Astrocyte (in vitro differentiated cells and primary cell): Measurements from ENCODE around the gene PPP2R5C. TPM values are rescaled to one million over a fixed set of nuclear protein-coding genes. Genes with fewer than 3 reads are reported as not detected.
A peak's percentile ranks its signal among the peaks of the same experiment; 100 is the strongest.

Source experiments
- DNase-seq: peaks from one replicate; pipeline ENCODE4 v3.0.0-alpha.2; 2010; ENCODE audit warnings: low read depth
- FAIRE-seq: peaks from 2 replicates; lab custom pipeline; 2011; peaks lifted over from hg19 to GRCh38; lab: Jason Lieb, UNC
- H2AFZ ChIP-seq: 2 replicates; pipeline ENCODE4 v1.6.0; 2012; ENCODE audit warnings: low read depth, low read length, inconsistent platforms
- H3K27ac ChIP-seq: 2 replicates; pipeline ENCODE4 v1.5.1; 2011; ENCODE audit warnings: low read depth, low read length, inconsistent platforms
- H3K27me3 ChIP-seq: 2 replicates; pipeline ENCODE4 v1.6.0; 2011; ENCODE audit warnings: low read length, inconsistent platforms; ENCODE audit not compliant: insufficient read depth
- H3K36me3 ChIP-seq: 2 replicates; pipeline ENCODE4 v1.5.1; 2011; ENCODE audit warnings: low read length, inconsistent platforms; ENCODE audit not compliant: insufficient read depth
- H3K4me1 ChIP-seq: 2 replicates; pipeline ENCODE4 v1.5.1; 2011; ENCODE audit warnings: low read length, inconsistent platforms; ENCODE audit not compliant: insufficient read depth
- H3K4me2 ChIP-seq: 2 replicates; pipeline ENCODE4 v1.6.0; 2012; ENCODE audit warnings: low read length, inconsistent platforms
- H3K4me3 ChIP-seq: 2 replicates; pipeline ENCODE4 v1.5.1; 2011; ENCODE audit warnings: low read depth, mild to moderate bottlenecking, low read length, inconsistent platforms; ENCODE audit not compliant: insufficient read depth
- H3K79me2 ChIP-seq: 2 replicates; pipeline ENCODE4 v1.6.0; 2012; ENCODE audit warnings: mild to moderate bottlenecking, low read length, inconsistent platforms; ENCODE audit not compliant: insufficient read depth
- H3K9ac ChIP-seq: 2 replicates; pipeline ENCODE4 v1.6.0; 2012; ENCODE audit warnings: mild to moderate bottlenecking, low read length, inconsistent platforms
- H3K9me3 ChIP-seq: 2 replicates; pipeline ENCODE4 v1.5.1; 2012; ENCODE audit warnings: low read depth, mild to moderate bottlenecking, low read length, inconsistent platforms; ENCODE audit not compliant: insufficient read depth
- H4K20me1 ChIP-seq: 2 replicates; pipeline ENCODE4 v1.6.0; 2012; ENCODE audit warnings: low read length, inconsistent platforms; ENCODE audit not compliant: insufficient read depth
- H3K27ac Mint-ChIP-seq: one replicate; pipeline ENCODE4 v1.8.0; 2021; ENCODE audit warnings: mild to moderate bottlenecking, mixed read lengths; ENCODE audit not compliant: unreplicated experiment
- H3K27me3 Mint-ChIP-seq: one replicate; pipeline ENCODE4 v1.8.0; 2021; ENCODE audit warnings: low read depth, mixed read lengths; ENCODE audit not compliant: unreplicated experiment
- H3K36me3 Mint-ChIP-seq: one replicate; pipeline ENCODE4 v1.8.0; 2021; ENCODE audit warnings: low read depth, mixed read lengths; ENCODE audit not compliant: unreplicated experiment
- H3K4me1 Mint-ChIP-seq: one replicate; pipeline ENCODE4 v1.8.0; 2021; ENCODE audit warnings: low read depth, mixed read lengths; ENCODE audit not compliant: unreplicated experiment
- H3K4me3 Mint-ChIP-seq: one replicate; pipeline ENCODE4 v1.8.0; 2021; ENCODE audit warnings: mild to moderate bottlenecking, moderate library complexity, mixed read lengths; ENCODE audit not compliant: unreplicated experiment
- H3K9me3 Mint-ChIP-seq: one replicate; pipeline ENCODE4 v1.8.0; 2021; ENCODE audit warnings: mild to moderate bottlenecking, mixed read lengths; ENCODE audit not compliant: unreplicated experiment
- EZH2 ChIP-seq: IDR thresholded peaks from 2 replicates; pipeline ENCODE4 v1.6.1; 2012; ENCODE audit warnings: mild to moderate bottlenecking, low read length, inconsistent platforms; ENCODE audit not compliant: insufficient read depth
- total RNA-seq: library from RNA; stranded (reverse); gene quantifications from 2 replicates; pipeline ENCODE4 v1.2.1, GENCODE V29; 2021
- TF ChIP-seq, protein P1 (sequence below): IDR thresholded peaks from 2 replicates; pipeline ENCODE4 v1.5.1; 2011; ENCODE audit warnings: low read depth, mild to moderate bottlenecking, inconsistent platforms, low read length, moderate library complexity; ENCODE audit not compliant: insufficient read depth

PPP2R5C gene
- total RNA-seq, 1 donor from 2014 or later: 102 TPM

DNA sequence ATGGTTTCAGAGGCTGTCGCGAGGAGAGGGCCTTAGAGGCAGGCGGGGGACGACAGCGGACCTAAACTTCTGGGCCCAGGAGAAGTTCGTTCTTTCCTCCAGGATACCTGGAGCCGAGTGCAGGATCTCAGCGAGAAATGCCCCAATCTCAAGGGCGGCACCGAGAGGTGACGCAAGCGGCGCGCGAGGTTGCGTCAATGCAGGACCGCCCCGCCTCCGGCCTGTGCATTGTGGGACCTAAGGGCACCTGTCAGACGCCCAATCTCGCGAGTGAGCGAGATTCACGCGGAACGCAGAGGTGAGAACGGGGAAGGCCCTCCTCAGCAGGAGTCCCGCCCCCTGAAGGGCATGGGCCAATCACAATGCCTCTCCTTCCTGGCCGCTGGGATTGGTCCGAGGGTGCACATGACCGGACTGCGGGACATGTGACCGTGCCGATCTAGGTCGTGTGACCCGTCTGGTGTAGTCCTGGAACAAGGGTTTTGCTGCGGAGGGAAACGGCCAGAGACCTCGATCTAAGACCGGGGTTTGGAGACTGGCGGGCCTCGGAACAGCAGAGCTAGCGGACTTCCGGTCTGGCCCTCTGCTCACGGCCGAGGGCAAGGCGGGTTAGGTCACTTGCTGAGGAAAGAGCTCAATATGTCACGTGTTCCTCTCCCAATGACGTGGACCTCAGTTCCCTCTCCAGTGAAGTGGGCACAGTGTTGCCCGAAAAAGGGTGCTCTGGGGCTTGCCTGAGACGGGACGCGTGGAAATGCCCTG, 186.6 kb downstream of the PPP2R5C start:
- peak; percentile 91 for FAIRE-seq
- Mint-ChIP-seq H3K27me3 (peaks cover 30% of the 10 kb centered on the region), H3K4me3 (peak overlapping the region; percentile 90), H3K27ac (peak overlapping the region; percentile 98), H3K36me3 (peaks cover 2% of the 10 kb centered on the region), H3K9me3 (no peaks in the 10 kb centered on the region), H3K4me1 (peaks cover 5% of the 10 kb centered on the region)
- Histone ChIP-seq H3K4me1 (peaks cover 12% of the 10 kb centered on the region), H3K4me3 (peak overlapping the region; percentile 78), H4K20me1 (no peaks in the 10 kb centered on the region), H3K79me2 (peaks cover 12% of the 10 kb centered on the region), H3K36me3 (no peaks in the 10 kb centered on the region), H3K27me3 (peaks cover 3% of the 10 kb centered on the region), H3K4me2 (peak overlapping the region; percentile 95), H3K27ac (peak overlapping the region; percentile 98), H3K9ac (peak overlapping the region; percentile 94), H2AFZ (peak overlapping the region; percentile 99), H3K9me3 (no peaks in the 10 kb centered on the region)
- TF ChIP-seq, protein P1, sequence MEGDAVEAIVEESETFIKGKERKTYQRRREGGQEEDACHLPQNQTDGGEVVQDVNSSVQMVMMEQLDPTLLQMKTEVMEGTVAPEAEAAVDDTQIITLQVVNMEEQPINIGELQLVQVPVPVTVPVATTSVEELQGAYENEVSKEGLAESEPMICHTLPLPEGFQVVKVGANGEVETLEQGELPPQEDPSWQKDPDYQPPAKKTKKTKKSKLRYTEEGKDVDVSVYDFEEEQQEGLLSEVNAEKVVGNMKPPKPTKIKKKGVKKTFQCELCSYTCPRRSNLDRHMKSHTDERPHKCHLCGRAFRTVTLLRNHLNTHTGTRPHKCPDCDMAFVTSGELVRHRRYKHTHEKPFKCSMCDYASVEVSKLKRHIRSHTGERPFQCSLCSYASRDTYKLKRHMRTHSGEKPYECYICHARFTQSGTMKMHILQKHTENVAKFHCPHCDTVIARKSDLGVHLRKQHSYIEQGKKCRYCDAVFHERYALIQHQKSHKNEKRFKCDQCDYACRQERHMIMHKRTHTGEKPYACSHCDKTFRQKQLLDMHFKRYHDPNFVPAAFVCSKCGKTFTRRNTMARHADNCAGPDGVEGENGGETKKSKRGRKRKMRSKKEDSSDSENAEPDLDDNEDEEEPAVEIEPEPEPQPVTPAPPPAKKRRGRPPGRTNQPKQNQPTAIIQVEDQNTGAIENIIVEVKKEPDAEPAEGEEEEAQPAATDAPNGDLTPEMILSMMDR: no peak
- no peak for TF ChIP-seq EZH2
- DNase-seq: peak; percentile 99

DNA sequence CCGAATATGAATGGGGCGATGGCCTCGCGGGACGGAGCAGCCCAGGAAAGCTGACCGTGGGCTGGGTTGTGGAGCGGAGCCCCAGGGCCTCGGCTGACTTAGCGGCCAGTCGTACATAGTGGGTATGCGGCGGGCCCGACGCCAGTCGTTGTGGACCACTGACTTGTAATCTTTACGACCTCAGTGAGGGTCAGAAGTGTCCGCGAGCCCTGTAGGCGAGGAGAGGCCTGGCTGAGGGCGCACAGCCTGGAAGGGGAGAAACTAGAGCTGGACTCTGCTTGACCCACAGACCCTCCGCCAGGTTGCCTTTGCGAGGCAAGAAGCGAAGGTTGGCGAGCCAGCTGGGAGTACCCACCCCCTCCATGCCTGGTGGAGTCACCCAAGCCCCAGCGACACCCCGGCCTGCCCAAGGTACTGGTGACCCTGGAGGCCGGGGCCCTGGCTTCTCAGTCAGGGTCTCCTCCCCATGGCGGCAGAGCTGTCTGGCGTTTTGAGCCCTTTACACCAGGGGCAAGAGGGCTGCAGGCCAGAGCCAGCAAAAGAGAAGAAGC, 187.2 kb downstream of the PPP2R5C start:
- Mint-ChIP-seq H3K27me3 (peaks cover 24% of the 10 kb centered on the region), H3K27ac (peak overlapping the region; percentile 98), H3K4me3 (peak overlapping the region; percentile 90), H3K9me3 (no peaks in the 10 kb centered on the region), H3K36me3 (peaks cover 2% of the 10 kb centered on the region), H3K4me1 (peaks cover 5% of the 10 kb centered on the region)
- no peaks in the 10 kb centered on the region for H3K9me3 ChIP-seq
- peaks cover 3% of the 10 kb centered on the region for H3K27me3 ChIP-seq
- H3K4me2 ChIP-seq: peak overlapping the region; percentile 95
- peaks cover 12% of the 10 kb centered on the region for H3K4me1 ChIP-seq
- peak overlapping the region; percentile 94 for H3K9ac ChIP-seq
- peaks cover 12% of the 10 kb centered on the region for H3K79me2 ChIP-seq
- DNase-seq (no peak), FAIRE-seq (no peak)
- H3K36me3 ChIP-seq: no peaks in the 10 kb centered on the region
- peak overlapping the region; percentile 99 for H2AFZ ChIP-seq
- TF ChIP-seq, protein P1: no peak
- TF ChIP-seq EZH2: no peak
- H4K20me1 ChIP-seq: no peaks in the 10 kb centered on the region
- H3K4me3 ChIP-seq: peak overlapping the region; percentile 78
- peak overlapping the region; percentile 98 for H3K27ac ChIP-seq
